Suppressor macrophage (primary cell): ENCODE measurements around the gene GCHFR.
A peak's percentile ranks its signal among the peaks of the same experiment; 100 is the strongest.

Experiments
- DNase-seq, 4 experiments: peaks; one replicate each; pipeline ENCODE4 v3.0.0-alpha.2; 2020 to 2022

GCHFR gene

DNA sequence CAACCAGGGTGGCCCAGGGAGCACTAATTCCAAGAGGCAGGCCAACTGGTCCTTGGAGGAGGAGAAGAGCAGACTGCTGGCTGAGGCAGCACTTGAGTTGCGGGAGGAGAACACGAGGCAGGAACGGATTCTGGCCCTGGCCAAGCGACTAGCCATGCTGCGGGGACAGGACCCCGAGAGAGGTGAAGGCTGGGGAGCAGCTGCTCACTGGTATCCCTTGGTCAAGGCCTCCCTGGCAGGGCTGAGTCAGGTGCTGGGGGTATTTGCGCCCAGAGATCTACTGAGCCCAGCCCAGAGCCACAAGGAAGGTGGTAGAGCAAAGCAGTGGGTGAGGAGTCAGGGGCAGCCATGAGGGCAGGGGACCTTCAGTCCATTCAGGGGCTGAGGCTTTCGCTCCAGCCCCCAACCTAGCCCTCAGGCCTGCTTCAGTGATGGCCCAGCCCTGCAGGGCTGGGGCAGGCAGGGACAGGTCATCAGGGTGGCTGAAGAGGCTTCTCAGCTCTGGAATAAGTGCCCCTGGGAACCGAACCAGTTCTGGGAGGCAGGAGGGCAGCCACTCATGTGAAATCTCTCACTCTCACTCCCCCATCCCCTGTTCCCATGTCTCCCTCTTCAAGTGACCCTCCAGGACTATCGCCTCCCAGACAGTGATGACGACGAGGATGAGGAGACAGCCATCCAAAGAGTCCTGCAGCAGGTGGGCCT is 49.0 kb downstream of the GCHFR start:
- DNase-seq = no peak

DNA sequence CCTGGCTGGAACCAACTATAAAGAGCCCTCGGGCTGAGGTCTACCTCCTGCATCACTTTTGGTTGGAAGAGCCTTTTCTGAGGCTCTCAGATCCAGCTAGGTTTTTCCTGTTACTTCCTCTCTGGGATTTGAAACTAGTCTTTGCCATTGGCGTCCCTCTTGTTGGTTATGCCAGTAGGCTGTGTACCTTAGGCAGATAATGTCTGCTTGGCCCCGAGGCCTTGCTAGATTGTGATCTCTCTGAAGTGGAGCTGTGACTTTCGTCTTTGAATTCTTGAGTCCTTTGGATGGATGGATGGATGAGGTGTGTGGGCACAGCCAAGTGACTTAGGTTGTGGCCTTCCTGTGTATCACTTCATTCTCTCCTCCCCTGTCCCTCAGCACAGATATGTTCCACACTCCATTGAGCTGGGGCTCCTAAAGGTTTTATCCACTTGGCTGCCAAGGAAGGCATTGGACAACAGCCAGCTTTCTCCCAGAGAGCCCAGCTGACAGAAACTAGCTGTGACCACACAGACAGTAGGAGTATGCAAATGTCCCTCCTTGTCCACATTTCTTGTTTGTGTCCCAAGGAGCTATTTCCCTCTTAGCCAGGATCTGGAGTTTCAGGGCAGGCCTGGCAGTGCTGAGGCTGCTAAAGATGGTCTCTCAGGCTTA is 51.3 kb downstream of the GCHFR start:
- peak in 3 of 4 experiments; percentile 33 to 39 (median 34) for DNase-seq
